ENCODE measurements around the gene ENOX1. TPM values are rescaled to one million over a fixed set of nuclear protein-coding genes. Genes with fewer than 3 reads are reported as not detected.

The ENOX1 gene
- total RNA-seq, 4 donors from 2014 or later: 0.27 to 0.83 (median 0.53) TPM; not detected in 1

DNA sequence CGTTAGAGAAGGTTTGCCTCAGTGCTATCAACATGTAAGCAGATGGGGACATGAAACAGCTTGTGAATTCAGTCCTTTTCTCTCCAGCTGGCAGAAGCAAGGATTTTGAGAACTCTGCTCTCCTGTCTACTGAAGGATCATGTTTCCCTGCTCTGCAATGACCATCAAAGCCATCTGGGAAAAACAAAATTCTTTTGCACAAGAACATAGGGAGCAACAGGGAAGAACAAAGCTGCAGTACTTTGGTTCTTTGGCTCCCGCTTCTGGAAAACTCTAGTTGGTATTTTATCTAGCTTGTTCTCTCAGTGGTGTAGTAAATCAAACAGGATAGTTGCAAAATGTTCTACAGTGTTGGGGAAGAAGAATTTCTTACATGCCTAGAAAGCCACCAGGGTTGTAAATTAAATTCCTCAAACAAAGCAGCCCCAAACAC lies 270.4 kb downstream of the ENOX1 start:
- H3K27me3 ChIP-seq: no peaks in the 10 kb centered on the region
- DNase-seq: no peak
- H3K27ac ChIP-seq: peak overlapping the region in 1 of 4 donors; percentile 67
- H3K9me3 ChIP-seq: no peaks in the 10 kb centered on the region
- no peaks in the 10 kb centered on the region for H3K4me1 ChIP-seq
- TF ChIP-seq POLR2A (IDR thresholded peaks at IDR 0.05) (no peak), CTCF (IDR thresholded peaks at IDR 0.05) (no peak)
- H3K4me3 ChIP-seq: no peak overlapping the region
- no peaks in the 10 kb centered on the region for H3K36me3 ChIP-seq

- Histone ChIP-seq H3K36me3 (no peaks in the 10 kb centered on the region), H3K4me1 (no peaks in the 10 kb centered on the region), H3K9me3 (no peaks in the 10 kb centered on the region), H3K4me3 (no peak overlapping the region), H3K27me3 (no peaks in the 10 kb centered on the region), H3K27ac (peak overlapping the region in 1 of 4 donors; percentile 67)
- TF ChIP-seq POLR2A (IDR thresholded peaks at IDR 0.05) (no peak), CTCF (IDR thresholded peaks at IDR 0.05) (no peak)
- no peak for DNase-seq
Measured at GRCh38 chr13:43515531-43515930, 271.2 kb downstream of the ENOX1 start.

DNA sequence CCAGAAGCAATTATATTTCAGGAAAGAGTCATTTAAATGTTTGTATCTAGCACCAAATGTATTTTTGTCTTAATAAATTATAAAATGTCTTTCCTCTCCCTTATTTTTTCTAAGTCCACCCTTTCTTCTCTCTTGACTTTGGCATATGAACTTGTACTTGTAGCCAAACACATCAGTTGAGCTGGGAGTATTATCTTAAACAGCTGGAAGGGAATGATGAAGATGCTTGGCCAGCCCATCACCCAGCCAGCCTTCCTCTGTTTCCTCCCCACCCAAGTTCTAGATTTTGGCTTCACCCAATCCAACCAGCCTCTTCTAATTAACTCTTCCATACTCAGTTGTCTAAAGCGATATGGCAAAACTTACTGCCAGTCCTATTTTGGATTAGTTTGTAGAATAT lies 272.5 kb downstream of the ENOX1 start:
- Histone ChIP-seq H3K4me1 (no peaks in the 10 kb centered on the region), H3K27ac (no peak overlapping the region)

DNA sequence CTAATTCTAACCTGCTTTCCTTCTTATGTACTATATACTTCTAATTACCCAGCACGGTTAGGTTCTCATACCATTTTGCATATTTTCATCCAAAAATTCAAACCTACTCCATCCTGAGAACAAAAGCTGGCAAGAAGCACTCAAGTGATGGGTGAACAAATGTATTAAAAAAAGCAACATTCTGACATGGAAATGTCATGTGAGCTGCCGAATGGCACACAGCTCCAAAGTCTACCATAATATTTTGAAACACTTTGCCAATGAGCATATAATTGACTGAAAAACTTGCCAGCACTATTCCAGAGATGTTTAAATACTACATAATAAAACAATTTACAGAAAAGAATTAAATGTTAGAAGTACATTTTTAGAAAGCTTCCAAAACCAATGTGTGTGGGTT lies 274.6 kb downstream of the ENOX1 start:
- Histone ChIP-seq H3K36me3 (no peaks in the 10 kb centered on the region), H3K27ac (peak overlapping the region in 1 of 4 donors; percentile 43), H3K4me3 (no peak overlapping the region), H3K9me3 (no peaks in the 10 kb centered on the region), H3K27me3 (no peaks in the 10 kb centered on the region), H3K4me1 (no peaks in the 10 kb centered on the region)
- TF ChIP-seq CTCF (IDR thresholded peaks at IDR 0.05): no peak
- TF ChIP-seq POLR2A (IDR thresholded peaks at IDR 0.05): no peak
- no peak for DNase-seq

More for the DNA sequence above, 272.5 kb downstream of the ENOX1 start:
- Histone ChIP-seq H3K36me3 (no peaks in the 10 kb centered on the region), H3K27me3 (no peaks in the 10 kb centered on the region), H3K4me3 (no peak overlapping the region), H3K9me3 (no peaks in the 10 kb centered on the region)
- no peak for DNase-seq
- TF ChIP-seq POLR2A (IDR thresholded peaks at IDR 0.05) (no peak), CTCF (IDR thresholded peaks at IDR 0.05) (no peak)

DNA sequence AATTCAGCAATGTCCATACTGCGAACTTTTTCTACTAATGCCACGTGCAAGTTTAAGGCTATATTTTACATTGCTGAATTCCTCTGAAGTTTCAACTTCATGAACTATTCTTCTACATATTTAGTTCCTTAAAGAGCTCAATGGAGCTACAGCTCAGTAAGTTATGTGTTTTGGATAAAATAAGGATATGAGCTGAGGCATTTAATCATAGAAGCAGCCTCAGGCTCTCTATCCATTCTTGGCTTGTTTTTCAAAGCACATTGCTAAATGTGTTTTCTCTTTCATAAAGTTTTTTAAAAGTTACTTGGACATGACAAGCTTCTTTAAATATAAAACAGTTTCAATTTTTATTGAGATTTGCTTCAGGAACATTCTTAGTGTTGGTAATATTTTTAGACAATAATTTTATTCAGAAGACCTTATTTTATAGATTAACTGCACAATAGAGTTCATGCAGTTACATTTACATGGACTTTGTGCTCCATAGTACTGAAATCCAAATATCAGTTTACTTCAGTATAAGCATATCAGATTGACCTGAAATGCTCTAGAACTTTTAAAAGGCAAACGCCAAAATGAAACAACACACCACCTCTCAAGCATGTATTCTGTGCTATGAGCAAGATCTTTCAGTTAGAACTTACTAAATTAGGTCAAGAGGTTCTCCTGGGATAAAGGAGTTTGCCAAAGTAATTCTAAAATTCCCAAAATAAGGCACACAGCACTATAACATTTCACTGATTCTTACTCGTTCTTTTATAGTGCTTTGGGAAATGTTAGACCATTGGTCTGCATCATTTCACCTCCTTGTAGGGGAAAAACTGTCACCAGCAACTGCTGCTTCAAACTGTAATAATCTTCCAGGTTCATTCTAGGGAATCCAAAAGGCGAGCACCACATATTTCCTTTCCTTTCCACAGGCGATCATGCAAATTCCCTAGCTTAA lies 275.5 kb downstream of the ENOX1 start:
- Histone ChIP-seq H3K4me3 (no peak overlapping the region), H3K27ac (peak overlapping the region in 1 of 4 donors; percentile 43), H3K27me3 (no peaks in the 10 kb centered on the region), H3K36me3 (no peaks in the 10 kb centered on the region), H3K9me3 (no peaks in the 10 kb centered on the region), H3K4me1 (no peaks in the 10 kb centered on the region)
- TF ChIP-seq POLR2A (IDR thresholded peaks at IDR 0.05) (no peak), CTCF (IDR thresholded peaks at IDR 0.05) (no peak)
- DNase-seq: no peak
